H1 (cell line): ENCODE data around the gene ACAP1. TPM values are rescaled to one million over a fixed set of nuclear protein-coding genes. Genes with fewer than 3 reads are reported as not detected.

Experiments
- CTCF ChIA-PET: fragments of 300-600 bp; sonication (Branson Sonifier 250); formaldehyde crosslinking; loops from one replicate; lab custom pipeline; 2021; ENCODE audit not compliant: partially characterized antibody; lab: Charles Lee
- POLR2A ChIA-PET: fragments of 300-600 bp; sonication (Branson Sonifier 250); formaldehyde crosslinking; loops from one replicate; lab custom pipeline; 2021; ENCODE audit warnings: inconsistent platforms; ENCODE audit not compliant: partially characterized antibody; lab: Charles Lee
- DNase-seq, 2 experiments: peaks; one replicate each; pipeline versions ENCODE4 v3.0.0 to v3.0.0-alpha.2; 2010 to 2022; ENCODE audit warnings: low spot score in 2 of 2, low read depth in 1 of 2, mixed read lengths in 1 of 2
- FAIRE-seq: peaks from 2 replicates; lab custom pipeline; 2011; peaks lifted over from hg19 to GRCh38; lab: Jason Lieb, UNC
- H2AFZ ChIP-seq: 2 replicates; pipeline ENCODE4 v1.8.1; 2012; ENCODE audit warnings: low read length, inconsistent platforms
- H2AK5ac ChIP-seq: 2 replicates; pipeline ENCODE4 v1.6.1; 2013; ENCODE audit warnings: low read depth, low read length
- H2BK120ac ChIP-seq: replicated peaks from 2 replicates; pipeline ENCODE3; 2013; ENCODE audit warnings: low read depth, low read length, inconsistent platforms
- H2BK12ac ChIP-seq: 2 replicates; pipeline ENCODE4 v1.6.1; 2013; ENCODE audit warnings: low read depth, low read length
- H2BK15ac ChIP-seq: 2 replicates; pipeline ENCODE4 v1.6.1; 2013; ENCODE audit warnings: low read length
- H2BK20ac ChIP-seq: 2 replicates; pipeline ENCODE4 v1.6.1; 2013; ENCODE audit warnings: low read length
- H2BK5ac ChIP-seq: 2 replicates; pipeline ENCODE4 v1.6.1; 2013; ENCODE audit warnings: low read depth, low read length
- H3K14ac ChIP-seq: 2 replicates; pipeline ENCODE4 v1.6.1; 2013; ENCODE audit warnings: inconsistent platforms; ENCODE audit not compliant: insufficient read length
- H3K18ac ChIP-seq: 2 replicates; pipeline ENCODE4 v1.6.1; 2013; ENCODE audit warnings: low read length; ENCODE audit errors: extremely low read depth
- H3K23ac ChIP-seq: 2 replicates; pipeline ENCODE4 v1.6.1; 2013; ENCODE audit warnings: inconsistent platforms; ENCODE audit not compliant: insufficient read length
- H3K23me2 ChIP-seq: 2 replicates; pipeline ENCODE4 v1.6.1; 2013; ENCODE audit warnings: low read depth, low read length
- H3K27ac ChIP-seq: 2 replicates; pipeline ENCODE4 v1.6.1; 2011; ENCODE audit warnings: low read depth, low read length, inconsistent platforms
- H3K27me3 ChIP-seq, 4 experiments: replicated peaks in 1 of 4; 1 replicate in 1 of 4; 2 replicates in 3 of 4; pipeline versions ENCODE4 v1.6.1 to v1.8.1; 2011 to 2013; ENCODE audit warnings: low read length in 3 of 4, mild to moderate bottlenecking in 3 of 4, inconsistent platforms in 2 of 4, mixed read lengths in 2 of 4, moderate library complexity in 1 of 4; ENCODE audit not compliant: control insufficient read depth in 3 of 4, insufficient read depth in 3 of 4; ENCODE audit errors: extremely low read depth in 1 of 4
- H3K36me3 ChIP-seq, 4 experiments: 2 replicates each; pipeline versions ENCODE4 v1.6.1 to v1.8.1; 2011 to 2013; ENCODE audit warnings: mild to moderate bottlenecking in 4 of 4, low read length in 3 of 4, moderate library complexity in 2 of 4, control low read depth in 1 of 4, inconsistent platforms in 1 of 4; ENCODE audit not compliant: insufficient read depth in 4 of 4, control insufficient read depth in 2 of 4
- H3K4ac ChIP-seq: replicated peaks from 2 replicates; pipeline ENCODE3; 2013; ENCODE audit warnings: low read length, low read depth, mixed read lengths, inconsistent platforms; ENCODE audit not compliant: insufficient read length
- H3K4me1 ChIP-seq, 4 experiments: replicated peaks in 1 of 4; 1 replicate in 1 of 4; 2 replicates in 3 of 4; pipeline versions ENCODE4 v1.6.1 to v1.8.1; 2011 to 2013; ENCODE audit warnings: low read length in 3 of 4, inconsistent platforms in 2 of 4, mixed read lengths in 1 of 4; ENCODE audit not compliant: insufficient read depth in 4 of 4, control insufficient read depth in 3 of 4
- H3K4me2 ChIP-seq, 2 experiments: 2 replicates each; pipeline versions ENCODE4 v1.6.1 to v1.8.1; 2011 to 2013; ENCODE audit warnings: low read depth in 2 of 2, low read length in 2 of 2, control low read depth in 1 of 2, inconsistent platforms in 1 of 2, mild to moderate bottlenecking in 1 of 2; ENCODE audit not compliant: insufficient read depth in 1 of 2
- H3K4me3 ChIP-seq, 4 experiments: fragments of 200-600, 300-600 bp in 1 of 4; sonication (generic), shearing (Covaris generic), sonication (Bioruptor Twin) in 1 of 4; 2 replicates each; pipeline versions ENCODE4 v1.5.1 to v1.8.1; 2011 to 2016; ENCODE audit warnings: low read length in 4 of 4, low read depth in 3 of 4, control low read depth in 2 of 4, inconsistent platforms in 2 of 4, mild to moderate bottlenecking in 2 of 4, mixed read lengths in 1 of 4, moderate library complexity in 1 of 4; ENCODE audit not compliant: insufficient read depth in 2 of 4; ENCODE audit errors: extremely low read depth in 1 of 4
- H3K56ac ChIP-seq: replicated peaks from 2 replicates; pipeline ENCODE3; 2013; ENCODE audit warnings: low read depth, mild to moderate bottlenecking, mixed read lengths, low read length, inconsistent platforms; ENCODE audit not compliant: insufficient read length
- H3K79me1 ChIP-seq: 2 replicates; pipeline ENCODE4 v1.6.1; 2013; ENCODE audit warnings: low read depth, low read length, control low read depth
- H3K79me2 ChIP-seq, 2 experiments: 2 replicates each; pipeline versions ENCODE4 v1.6.1 to v1.8.1; 2012 to 2013; ENCODE audit warnings: low read length in 2 of 2, mild to moderate bottlenecking in 2 of 2, inconsistent platforms in 1 of 2; ENCODE audit not compliant: insufficient read depth in 2 of 2, control insufficient read depth in 1 of 2
- H3K9ac ChIP-seq, 4 experiments: replicated peaks in 1 of 4; 1 replicate in 1 of 4; 2 replicates in 3 of 4; pipeline versions ENCODE4 v1.6.1 to v1.8.1; 2011 to 2013; ENCODE audit warnings: low read depth in 3 of 4, low read length in 3 of 4, control low read depth in 2 of 4, mild to moderate bottlenecking in 2 of 4, moderate library complexity in 2 of 4, inconsistent platforms in 1 of 4; ENCODE audit errors: extremely low read depth in 1 of 4
- H3K9me3 ChIP-seq, 2 experiments: 2 replicates each; pipeline versions ENCODE4 v1.6.1 to v1.8.1; 2012 to 2013; ENCODE audit warnings: mild to moderate bottlenecking in 2 of 2, moderate library complexity in 2 of 2, control low read depth in 1 of 2, inconsistent platforms in 1 of 2, low read depth in 1 of 2, low read length in 1 of 2, mixed read lengths in 1 of 2; ENCODE audit not compliant: insufficient read depth in 2 of 2
- H4K20me1 ChIP-seq, 2 experiments: replicated peaks in 1 of 2; 2 replicates each; pipeline versions ENCODE3 to v1.8.1; 2011 to 2013; ENCODE audit warnings: inconsistent platforms in 2 of 2, low read length in 2 of 2, mild to moderate bottlenecking in 1 of 2; ENCODE audit not compliant: insufficient read depth in 2 of 2, control insufficient read depth in 1 of 2
- H4K5ac ChIP-seq: 2 replicates; pipeline ENCODE4 v1.6.1; 2013; ENCODE audit warnings: low read length, low read depth, mixed read lengths, inconsistent platforms; ENCODE audit not compliant: insufficient read length
- H4K8ac ChIP-seq: 2 replicates; pipeline ENCODE4 v1.8.0; 2013; ENCODE audit warnings: mild to moderate bottlenecking, moderate library complexity, low read length, inconsistent platforms; ENCODE audit not compliant: insufficient read depth; ENCODE audit errors: extremely low read depth
- H4K91ac ChIP-seq: replicated peaks from 2 replicates; pipeline ENCODE3; 2013; ENCODE audit warnings: low read length, mixed read lengths, inconsistent platforms; ENCODE audit not compliant: insufficient read length
- BACH1 ChIP-seq: IDR thresholded peaks from 2 replicates; pipeline ENCODE4 v1.6.1; 2012; ENCODE audit warnings: low read length, improper control_type of control experiment
- CBX8 ChIP-seq: fragments of 300-800, 300-1000 bp; sonication (generic); IDR thresholded peaks from 2 replicates; pipeline ENCODE4 v1.7.1; 2016; ENCODE audit warnings: low read depth, low read length, borderline replicate concordance
- NRF1 ChIP-seq: IDR thresholded peaks from 2 replicates; pipeline ENCODE4 v1.6.1; 2011; ENCODE audit warnings: mild to moderate bottlenecking, low read depth, low read length, improper control_type of control experiment
- RXRA ChIP-seq: IDR thresholded peaks from 2 replicates; pipeline ENCODE4 v1.6.1; 2011; ENCODE audit warnings: low read depth, mild to moderate bottlenecking, low read length, moderate library complexity; ENCODE audit not compliant: insufficient read depth
- SAP30 ChIP-seq: fragments of 300-600 bp; sonication (generic); IDR thresholded peaks from 2 replicates; pipeline ENCODE4 v1.7.1; 2012; ENCODE audit warnings: low read length, moderate library complexity, mild to moderate bottlenecking, inconsistent platforms; ENCODE audit not compliant: insufficient read depth, insufficient replicate concordance
- SP4 ChIP-seq: IDR thresholded peaks from 2 replicates; pipeline ENCODE4 v1.6.1; 2012; ENCODE audit warnings: low read length, inconsistent platforms
- SUZ12 ChIP-seq: fragments of 200-600 bp; sonication (generic); IDR thresholded peaks from 2 replicates; pipeline ENCODE4 v1.6.1; 2012; ENCODE audit warnings: mild to moderate bottlenecking, inconsistent platforms, low read length, moderate library complexity, mixed read lengths
- ZNF274 ChIP-seq: IDR thresholded peaks from 2 replicates; pipeline ENCODE4 v1.7.0; 2012; ENCODE audit warnings: low read length, borderline replicate concordance; ENCODE audit errors: extremely low read depth
- WGBS, 2 experiments: shearing (Covaris generic) in 1 of 2; methylation state at CpG; one replicate each; pipeline versions ENCODE4 v1.1.6 to v1.1.7; 2013 to 2015; ENCODE audit warnings: low lambda C conversion rate in 2 of 2, mixed read lengths in 2 of 2, inconsistent platforms in 1 of 2, low coverage in 1 of 2, missing lambda C conversion rate in 1 of 2; ENCODE audit not compliant: insufficient replicate concordance in 2 of 2, insufficient coverage in 1 of 2, insufficient read length in 1 of 2; ENCODE audit errors: extremely low coverage in 1 of 2, missing lambda C conversion rate in 1 of 2; 5-methylcytosine and 5-hydroxymethylcytosine counted together
- polyA plus RNA-seq, 7 experiments: library from polyadenylated mRNA; depleted of rRNA in 3 of 7; stranded (reverse) in 5 of 7; unstranded in 2 of 7; fragments of >200 nt in 5 of 7; fragments of 200-250 nt in 2 of 7; gene quantifications; 1 replicate in 5 of 7; 2 replicates in 1 of 7; 4 replicates in 1 of 7; pipeline versions ENCODE4 v1.2.1 to v1.2.3, GENCODE V29; 2011 to 2013; ENCODE audit warnings: missing spikeins in 2 of 7, mixed read lengths in 2 of 7
- total RNA-seq: library from RNA; stranded (reverse); fragmentation: NEBNext Ultra II Directional; extraction: Animal tissue kit (Norgen Biotek cat#: 25700); gene quantifications from 2 replicates; pipeline ENCODE4 v1.2.1, GENCODE V29; 2021

ACAP1 gene
- total and polyA plus RNA-seq, 2 of the 8 experiments (the other 6 are each of a cell fraction or from before 2014, with no cell fraction given), result 11.9 to 45.1 TPM

GRCh38 chr17:7343250-7343649, 6.9 kb downstream of the ACAP1 start:
- Histone ChIP-seq H3K79me2 (no peaks in the 10 kb centered on the region), H3K9ac (no peak overlapping the region), H3K79me1 (no peaks in the 10 kb centered on the region), H4K5ac (no peak overlapping the region), H4K8ac (peak overlapping the region; percentile 5; the same call in 1 of the 2 replicates), H3K4me2 (no peak overlapping the region), H3K36me3 (no peaks in the 10 kb centered on the region; a peak in 1 of 8 replicates), H2AK5ac (no peak overlapping the region), H2BK120ac (no peak overlapping the region), H3K4me1 (no peaks in the 10 kb centered on the region), H2BK12ac (no peak overlapping the region), H3K23ac (no peak overlapping the region), H2BK15ac (no peak overlapping the region), H2BK20ac (no peak overlapping the region), H2AFZ (no peak overlapping the region), H4K20me1 (no peaks in the 10 kb centered on the region), H3K27ac (no peak overlapping the region), H3K4ac (no peak overlapping the region), H3K4me3 (no peak overlapping the region), H3K9me3 (no peaks in the 10 kb centered on the region), H3K18ac (no peak overlapping the region), H3K56ac (no peak overlapping the region), H4K91ac (no peak overlapping the region), H3K14ac (no peak overlapping the region), H3K27me3 (no peaks in the 10 kb centered on the region), H3K23me2 (no peaks in the 10 kb centered on the region), H2BK5ac (no peak overlapping the region)
- WGBS, 2 experiments, result 94% methylated on average over 15 of the region's 15 CpGs; no CpG with 5 or more reads in 1 of the 2 experiments
- ChIA-PET CTCF (interaction anchor here (0.5 to 14.1 kb wide), 7 partner anchors 10 to 303 kb away, joined by 3 to 167 read pairs (median 3); partner anchors contain the start of genes NEURL4 and TMEM95), POLR2A (interaction anchor here (1.0 to 3.7 kb wide), 7 partner anchors 13 to 218 kb away, joined by 3 to 20 read pairs (median 3); partner anchors contain the start of gene NEURL4)
- TF ChIP-seq SUZ12 (no peak), CBX8 (no peak), NRF1 (no peak), BACH1 (no peak), SP4 (no peak), RXRA (no peak), SAP30 (no peak), ZNF274 (no peak)
- FAIRE-seq (no peak), DNase-seq (no peak)
